Skeletal muscle tissue (tissue), 4 donors: Measurements from ENCODE around the gene SSU72. TPM values are rescaled to one million over a fixed set of nuclear protein-coding genes. Genes with fewer than 3 reads are reported as not detected.

Source experiments
- H3K27ac ChIP-seq: one replicate; pipeline ENCODE4 v1.7.0; 2013; ENCODE audit warnings: mild to moderate bottlenecking, low read depth, low read length, inconsistent platforms
- H3K27me3 ChIP-seq, 3 donors: one replicate each; pipeline ENCODE4 v1.7.0; 2013; ENCODE audit warnings: low read length in 3 of 3; ENCODE audit not compliant: control insufficient read depth in 3 of 3, insufficient read depth in 3 of 3
- H3K36me3 ChIP-seq, 3 donors: one replicate each; pipeline ENCODE4 v1.7.0; 2013; ENCODE audit warnings: low read length in 3 of 3; ENCODE audit not compliant: control insufficient read depth in 3 of 3, insufficient read depth in 3 of 3
- H3K4me1 ChIP-seq, 3 donors: one replicate each; pipeline ENCODE4 v1.7.0; 2013; ENCODE audit warnings: low read length in 3 of 3, mild to moderate bottlenecking in 3 of 3; ENCODE audit not compliant: control insufficient read depth in 3 of 3, insufficient read depth in 3 of 3
- H3K4me3 ChIP-seq, 3 donors: one replicate each; pipeline ENCODE4 v1.7.0; 2013; ENCODE audit warnings: low read length in 3 of 3
- H3K9ac ChIP-seq, 3 donors: one replicate each; pipeline ENCODE4 v1.7.0; 2013; ENCODE audit warnings: low read length in 3 of 3, mild to moderate bottlenecking in 3 of 3, moderate library complexity in 2 of 3, low read depth in 1 of 3
- H3K9me3 ChIP-seq, 3 donors: one replicate each; pipeline ENCODE4 v1.7.0; 2013; ENCODE audit warnings: low read length in 3 of 3; ENCODE audit not compliant: control insufficient read depth in 3 of 3
- total RNA-seq: library from RNA; depleted of rRNA; stranded (reverse); fragments of >200 nt; gene quantifications from one replicate; pipeline ENCODE4 v1.2.3, GENCODE V29; 2014
- donor health status: Osteomylitis.

Gene SSU72
- total RNA-seq, 1 donor from 2014 or later, result 40.2 TPM

DNA sequence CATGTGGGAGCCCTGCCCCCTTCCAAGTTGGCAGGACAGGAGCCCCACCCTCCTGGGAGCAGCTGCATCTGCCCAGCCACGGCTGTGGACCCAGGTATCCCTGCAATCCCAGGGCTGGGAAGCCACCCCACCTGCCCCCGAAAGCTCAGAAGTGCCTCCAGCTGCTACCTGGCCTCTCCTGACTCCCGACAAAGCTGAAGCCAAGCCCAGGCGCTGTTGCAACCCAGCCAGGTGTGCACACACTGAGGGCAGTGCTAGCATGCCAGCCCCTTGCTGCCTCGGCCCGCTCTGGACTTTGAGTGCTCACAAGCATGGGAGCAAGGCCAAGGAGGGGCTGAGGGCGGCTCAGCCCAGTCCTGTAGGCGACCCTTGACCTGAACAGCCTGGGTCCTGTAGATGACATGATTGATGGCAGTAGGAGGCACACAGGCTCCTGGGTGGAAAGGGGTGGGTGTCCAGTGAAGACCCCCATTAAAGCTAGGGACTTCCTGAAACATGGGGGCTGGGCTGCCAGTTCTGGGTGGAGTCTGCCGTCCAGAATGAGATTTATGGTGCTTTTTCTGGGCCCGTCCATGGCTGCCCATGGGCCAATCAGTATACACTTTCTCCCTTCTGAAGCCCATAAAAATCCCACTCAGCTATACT, 2.8 kb upstream of the SSU72 start:
- peaks cover 0 to 15% (median 10%) of the 10 kb centered on the region in 3 donors for H3K27me3 ChIP-seq
- peaks cover 12 to 15% (median 13%) of the 10 kb centered on the region in 3 donors for H3K4me1 ChIP-seq
- no peak overlapping the region for H3K27ac ChIP-seq
- peaks cover 0 to 2% (median 0%) of the 10 kb centered on the region in 3 donors for H3K36me3 ChIP-seq
- H3K9me3 ChIP-seq, result no peaks in the 10 kb centered on the region
- H3K4me3 ChIP-seq, result no peak overlapping the region
- H3K9ac ChIP-seq, result no peak overlapping the region

DNA sequence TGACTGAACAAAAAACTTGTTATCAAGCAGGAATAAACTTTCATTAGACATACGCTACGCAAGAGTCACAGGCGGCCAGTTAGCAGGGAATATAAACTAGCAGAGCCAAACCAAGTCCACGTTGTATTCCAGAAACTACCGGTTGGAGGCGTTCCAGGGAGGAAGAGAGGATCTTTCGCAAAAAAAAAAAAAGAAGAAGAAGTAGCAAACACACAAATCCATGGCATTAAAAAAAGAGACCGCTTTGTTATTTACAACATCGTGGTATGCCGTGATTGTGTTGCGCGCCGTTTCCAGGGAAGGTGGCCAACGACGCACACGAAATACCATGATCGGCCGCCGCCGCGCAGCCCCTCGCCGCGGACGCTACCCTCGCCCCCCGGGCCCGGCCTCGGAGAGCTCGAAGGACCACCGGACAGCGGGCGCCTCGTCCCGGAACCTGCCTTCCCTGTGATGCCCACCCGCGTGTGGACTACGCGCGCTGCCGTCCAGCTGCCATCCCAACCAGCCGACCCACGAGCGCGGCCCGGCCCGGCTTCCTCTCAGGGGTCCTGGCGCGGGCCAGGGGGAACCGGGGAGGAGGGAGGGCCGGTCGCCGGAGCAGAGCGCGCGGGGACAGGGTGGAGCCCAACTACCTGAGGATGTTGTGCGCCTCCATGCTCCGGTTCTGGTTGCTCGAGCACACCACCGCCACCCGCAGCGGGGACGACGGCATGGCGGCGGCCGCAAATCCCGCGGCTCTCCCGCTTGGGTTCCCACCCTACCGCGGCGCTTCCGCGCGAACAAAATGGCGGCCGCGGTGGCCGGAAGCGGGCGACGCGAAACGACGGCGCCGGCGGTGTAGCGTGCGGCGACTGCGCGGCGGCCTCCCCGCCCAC, 581 bp downstream of the SSU72 start:
- Histone ChIP-seq H3K36me3 (peaks cover 0 to 10% (median 4%) of the 10 kb centered on the region in 3 donors), H3K9me3 (no peaks in the 10 kb centered on the region), H3K4me3 (peak overlapping the region; percentile 91 to 98 (median 95)), H3K9ac (peak overlapping the region; percentile 99 to 100 (median 100)), H3K4me1 (peaks cover 16 to 20% (median 20%) of the 10 kb centered on the region in 3 donors), H3K27me3 (peaks cover 0 to 9% (median 4%) of the 10 kb centered on the region in 3 donors), H3K27ac (peak overlapping the region; percentile 98)

DNA sequence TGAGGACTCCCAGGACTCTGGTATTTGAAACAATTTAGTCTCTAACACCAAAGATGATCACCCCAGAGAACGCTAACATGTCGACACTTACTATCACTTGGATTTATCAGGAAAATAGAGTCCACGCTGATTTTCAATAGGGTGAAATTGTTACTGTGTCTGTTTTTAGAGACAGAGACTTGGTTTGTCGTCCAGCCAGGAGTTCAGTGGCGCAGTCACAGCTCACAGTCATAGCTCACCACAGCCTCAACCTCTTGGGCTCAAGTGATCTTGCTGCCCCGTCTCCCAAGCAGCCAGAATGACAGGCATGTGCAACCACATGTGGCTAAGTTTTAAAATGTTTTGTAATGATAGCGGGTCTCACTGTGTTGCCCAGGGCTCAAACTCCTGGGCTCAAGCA, 5.3 kb downstream of the SSU72 start:
- H3K27ac ChIP-seq, result no peak overlapping the region
- H3K4me3 ChIP-seq, result no peak overlapping the region
- H3K36me3 ChIP-seq, result peaks cover 13 to 19% (median 14%) of the 10 kb centered on the region in 3 donors
- H3K9me3 ChIP-seq, result no peaks in the 10 kb centered on the region
- no peaks in the 10 kb centered on the region for H3K27me3 ChIP-seq
- peak overlapping the region in 2 of 3 donors; percentile 33 to 40 for H3K9ac ChIP-seq
- H3K4me1 ChIP-seq, result peaks cover 24 to 37% (median 24%) of the 10 kb centered on the region in 3 donors

DNA sequence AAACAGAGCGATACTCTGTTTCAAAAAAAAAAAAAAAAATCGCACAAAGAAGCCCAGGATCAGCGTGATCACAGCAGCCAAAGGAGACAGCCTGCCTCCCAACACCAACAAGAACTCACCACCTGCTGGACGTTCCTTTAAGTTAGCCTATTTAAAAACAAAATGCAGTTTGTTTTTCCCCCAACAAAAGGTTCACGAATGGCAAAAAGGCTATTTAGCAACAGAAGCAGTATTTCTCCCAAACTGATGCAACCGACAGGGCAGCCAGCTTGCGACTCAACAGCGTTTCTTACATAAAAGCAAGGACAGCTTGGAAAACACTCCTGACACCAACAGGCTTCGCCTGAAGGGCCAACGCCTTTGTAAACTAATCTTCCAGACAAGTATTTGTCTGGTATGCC, 6.8 kb downstream of the SSU72 start:
- H3K9ac ChIP-seq, result peak overlapping the region in 1 of 3 donors; percentile 1
- H3K4me3 ChIP-seq, result no peak overlapping the region
- peaks cover 18 to 29% (median 19%) of the 10 kb centered on the region in 3 donors for H3K4me1 ChIP-seq
- H3K9me3 ChIP-seq, result no peaks in the 10 kb centered on the region
- peak overlapping the region; percentile 66 for H3K27ac ChIP-seq
- H3K36me3 ChIP-seq, result peaks cover 24 to 26% (median 25%) of the 10 kb centered on the region in 3 donors
- H3K27me3 ChIP-seq, result no peaks in the 10 kb centered on the region

DNA sequence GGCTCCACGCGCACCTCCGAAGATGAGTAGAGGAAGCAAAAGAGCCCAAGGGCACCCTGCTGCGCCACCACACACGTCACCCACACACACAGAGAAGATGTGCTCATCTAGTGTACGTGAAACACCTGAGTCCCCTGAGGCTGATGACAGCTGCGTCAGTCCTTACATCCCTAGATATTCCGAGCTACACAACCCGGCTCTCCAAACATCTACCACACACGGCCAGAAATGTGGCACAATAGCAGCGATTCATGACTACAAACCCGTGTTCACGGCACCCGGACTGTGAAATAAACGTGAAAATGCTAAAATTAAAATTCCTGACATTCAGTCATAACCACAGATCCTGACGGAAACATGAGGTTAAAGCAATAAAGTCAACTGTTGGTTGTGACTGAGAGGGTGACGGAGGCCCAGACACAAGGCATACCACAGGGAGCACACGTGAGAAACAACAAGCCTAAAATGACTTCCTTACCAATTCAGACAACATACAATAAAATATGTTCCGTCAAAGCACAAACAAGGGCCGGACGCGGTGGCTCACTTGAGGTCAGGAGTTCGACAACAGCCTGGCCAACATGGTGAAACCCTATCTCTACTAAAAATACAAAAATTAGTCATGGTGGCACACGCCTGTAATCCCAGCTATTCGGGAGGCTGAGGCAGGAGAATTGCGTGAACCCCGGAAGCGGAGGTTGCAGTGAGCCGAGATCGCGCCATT, 7.3 kb downstream of the SSU72 start:
- Histone ChIP-seq H3K27me3 (no peaks in the 10 kb centered on the region), H3K4me1 (peaks cover 18 to 29% (median 18%) of the 10 kb centered on the region in 3 donors), H3K27ac (peak overlapping the region; percentile 66), H3K9me3 (no peaks in the 10 kb centered on the region), H3K36me3 (peaks cover 30 to 32% (median 30%) of the 10 kb centered on the region in 3 donors), H3K9ac (peak overlapping the region in 2 of 3 donors; percentile 20 to 66), H3K4me3 (peak overlapping the region; percentile 16 to 45 (median 17))

DNA sequence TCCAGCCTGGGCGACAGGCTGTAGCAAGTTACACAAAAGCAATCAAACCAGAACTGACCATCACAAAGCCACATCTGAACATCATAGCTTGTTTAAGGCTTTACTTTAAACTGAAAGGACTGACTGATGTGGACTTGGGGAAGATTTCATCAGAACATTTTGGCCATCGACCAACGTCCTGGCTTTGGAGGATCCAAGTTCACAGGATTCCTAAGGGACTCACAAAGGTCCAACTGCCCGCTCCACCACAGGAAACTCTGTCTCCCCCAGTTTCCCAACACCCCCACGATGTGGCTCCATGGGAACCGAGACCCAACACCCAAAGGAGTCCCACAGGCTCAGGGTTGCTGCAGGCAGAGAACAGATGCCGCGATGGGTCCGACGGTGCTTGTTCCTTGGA, 9.3 kb downstream of the SSU72 start:
- Histone ChIP-seq H3K27me3 (no peaks in the 10 kb centered on the region), H3K36me3 (peaks cover 38 to 45% (median 44%) of the 10 kb centered on the region in 3 donors), H3K9me3 (no peaks in the 10 kb centered on the region), H3K4me1 (peaks cover 18 to 29% (median 18%) of the 10 kb centered on the region in 3 donors), H3K27ac (no peak overlapping the region), H3K4me3 (no peak overlapping the region), H3K9ac (no peak overlapping the region)

DNA sequence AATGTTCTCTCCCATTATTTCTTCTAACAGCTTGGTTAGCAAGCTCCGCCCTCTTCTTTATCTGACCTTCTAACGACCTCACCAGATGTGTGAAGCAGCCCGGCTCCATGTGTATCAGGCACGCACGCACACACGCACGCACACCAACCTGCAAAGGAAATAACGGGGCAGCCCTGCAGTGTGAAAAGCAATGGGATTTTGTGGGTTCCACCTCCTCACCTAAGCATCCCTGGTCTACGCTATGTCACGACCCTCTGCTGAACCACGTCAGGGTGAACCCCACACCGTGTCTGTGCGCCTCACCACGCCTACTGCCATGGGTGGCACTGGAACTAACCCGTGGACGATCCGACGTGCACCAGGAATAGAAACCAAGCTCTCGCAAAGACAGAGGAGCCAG, 10.4 kb downstream of the SSU72 start:
- Histone ChIP-seq H3K9me3 (no peaks in the 10 kb centered on the region), H3K36me3 (peaks cover 38 to 53% (median 46%) of the 10 kb centered on the region in 3 donors), H3K27me3 (no peaks in the 10 kb centered on the region), H3K9ac (no peak overlapping the region), H3K27ac (no peak overlapping the region), H3K4me1 (peaks cover 13 to 23% (median 16%) of the 10 kb centered on the region in 3 donors), H3K4me3 (no peak overlapping the region)

DNA sequence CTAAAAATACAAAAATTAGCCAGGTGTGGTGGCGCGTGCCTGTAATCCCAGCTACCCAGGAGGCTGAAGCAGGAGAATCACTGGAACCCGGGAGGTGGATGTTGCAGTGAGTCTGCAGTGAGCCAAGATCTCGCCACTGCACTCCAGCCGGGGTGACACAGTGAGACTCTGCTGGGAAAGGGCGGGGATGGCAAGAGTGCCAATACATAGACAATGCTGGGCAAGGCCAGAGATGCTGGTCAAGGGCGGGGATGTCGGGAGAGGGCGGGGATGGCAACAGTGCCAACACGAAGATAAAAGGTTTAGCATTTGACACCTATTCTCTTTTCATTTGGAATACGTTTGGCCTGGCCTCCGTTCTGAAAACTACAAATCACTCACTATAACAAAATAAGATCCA, 11.0 kb downstream of the SSU72 start:
- Histone ChIP-seq H3K9me3 (no peaks in the 10 kb centered on the region), H3K4me3 (no peak overlapping the region), H3K27ac (no peak overlapping the region), H3K27me3 (no peaks in the 10 kb centered on the region), H3K36me3 (peaks cover 38 to 53% (median 47%) of the 10 kb centered on the region in 3 donors), H3K9ac (no peak overlapping the region), H3K4me1 (peaks cover 13 to 21% (median 16%) of the 10 kb centered on the region in 3 donors)

DNA sequence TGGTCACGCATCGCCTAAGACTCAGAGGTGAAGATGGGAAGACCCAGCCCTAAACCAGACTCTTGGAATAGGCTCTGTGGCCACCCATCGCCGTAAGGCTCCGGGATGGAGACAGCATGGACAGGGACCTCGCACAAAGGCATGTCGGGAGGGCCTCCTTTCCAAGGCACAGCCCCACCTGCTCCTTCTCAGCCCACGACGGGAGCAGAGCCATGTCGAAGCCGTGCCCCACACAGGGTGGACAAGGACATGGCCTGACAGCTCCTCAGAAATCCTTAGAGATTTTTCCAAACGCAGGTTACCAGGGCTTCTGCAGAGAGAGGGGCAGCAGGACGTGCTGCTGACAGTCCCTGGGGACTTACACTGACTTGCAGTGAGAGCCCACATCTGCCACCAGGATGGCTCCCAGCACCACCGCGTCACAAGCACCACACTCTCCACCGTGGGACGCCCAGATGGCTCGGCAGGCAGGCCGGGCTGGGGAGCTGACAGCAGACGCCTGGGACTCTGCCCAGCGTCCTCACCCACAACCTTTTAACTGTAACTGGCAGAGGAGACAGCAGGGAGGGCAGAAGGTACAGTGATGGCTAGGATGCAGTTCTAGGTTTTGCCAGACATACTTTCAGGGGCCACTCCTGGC, 12.0 kb downstream of the SSU72 start:
- no peaks in the 10 kb centered on the region for H3K9me3 ChIP-seq
- H3K9ac ChIP-seq, result no peak overlapping the region
- peaks cover 38 to 53% (median 47%) of the 10 kb centered on the region in 3 donors for H3K36me3 ChIP-seq
- H3K4me3 ChIP-seq, result peak overlapping the region in 1 of 3 donors; percentile 2
- H3K27ac ChIP-seq, result no peak overlapping the region
- no peaks in the 10 kb centered on the region for H3K27me3 ChIP-seq
- peaks cover 9 to 17% (median 11%) of the 10 kb centered on the region in 3 donors for H3K4me1 ChIP-seq
